Ammon's horn (tissue), 1 donor: Measurements from ENCODE around the gene INPP4A.

Experiments used
- DNase-seq: peaks from one replicate; pipeline ENCODE4 v3.0.0-alpha.2; 2016; ENCODE audit warnings: low spot score

INPP4A gene

GRCh38 chr2:98564541-98565132 is 120.0 kb downstream of the INPP4A start:
- no peak for DNase-seq

- peak; percentile 65 for DNase-seq
Measured at GRCh38 chr2:98565286-98565860, 120.7 kb downstream of the INPP4A start.

DNA sequence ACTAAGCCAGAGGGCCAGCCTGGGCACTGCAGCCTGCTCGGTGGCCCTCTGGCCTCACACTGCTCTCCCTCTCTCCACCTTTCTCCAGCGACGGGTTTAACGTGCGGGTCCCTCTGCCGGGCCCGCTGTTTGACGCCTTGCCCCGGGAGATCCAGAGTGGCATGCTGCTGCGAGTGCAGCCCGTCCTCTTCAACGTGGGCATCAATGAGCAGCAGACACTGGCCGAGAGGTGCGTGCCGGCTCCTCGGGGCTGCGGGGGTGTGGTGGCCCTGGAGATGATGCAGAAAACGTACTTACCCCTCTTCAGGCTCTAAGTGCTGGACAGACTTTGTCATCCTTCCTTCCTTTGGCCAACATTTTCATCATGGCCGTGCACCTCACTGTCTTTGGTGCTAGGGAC is 121.3 kb downstream of the INPP4A start:
- no peak for DNase-seq

DNA sequence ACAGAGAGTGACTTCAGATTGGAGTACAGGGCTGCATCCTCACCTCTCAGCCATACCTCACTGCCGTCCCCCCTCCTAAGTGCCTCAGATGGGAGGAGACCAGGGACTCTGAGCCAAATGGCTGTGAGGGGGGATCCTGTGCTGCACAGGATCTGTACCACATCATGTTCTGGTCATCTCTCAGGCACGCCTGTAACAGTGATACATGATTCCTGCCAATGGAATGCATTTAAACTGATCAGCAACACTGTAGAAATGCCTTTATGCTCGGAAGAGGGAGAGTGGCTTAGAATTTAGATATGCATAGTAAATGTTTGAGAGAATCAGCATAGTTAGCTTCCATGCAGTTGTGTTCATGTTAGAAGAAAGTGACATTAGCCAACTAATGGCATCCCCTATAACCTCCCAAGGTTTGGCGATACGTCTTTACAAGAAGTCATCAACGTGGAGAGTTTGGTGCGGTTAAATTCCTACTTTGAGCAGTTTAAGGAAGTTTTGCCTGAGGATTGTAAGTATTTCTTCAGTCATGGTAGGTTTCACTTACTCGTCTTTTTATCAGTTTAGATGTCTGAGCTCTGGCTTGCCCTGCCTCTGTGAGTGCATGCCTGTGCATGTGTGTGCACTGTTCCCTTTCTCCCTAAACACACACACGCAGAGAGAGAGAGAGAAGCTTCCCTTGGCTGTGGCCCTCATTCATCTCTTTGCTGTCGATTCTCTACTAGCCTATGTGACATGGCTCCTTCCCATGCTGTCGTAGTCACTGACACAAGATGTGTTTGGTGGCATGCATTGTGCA is 123.7 kb downstream of the INPP4A start:
- DNase-seq = no peak

DNA sequence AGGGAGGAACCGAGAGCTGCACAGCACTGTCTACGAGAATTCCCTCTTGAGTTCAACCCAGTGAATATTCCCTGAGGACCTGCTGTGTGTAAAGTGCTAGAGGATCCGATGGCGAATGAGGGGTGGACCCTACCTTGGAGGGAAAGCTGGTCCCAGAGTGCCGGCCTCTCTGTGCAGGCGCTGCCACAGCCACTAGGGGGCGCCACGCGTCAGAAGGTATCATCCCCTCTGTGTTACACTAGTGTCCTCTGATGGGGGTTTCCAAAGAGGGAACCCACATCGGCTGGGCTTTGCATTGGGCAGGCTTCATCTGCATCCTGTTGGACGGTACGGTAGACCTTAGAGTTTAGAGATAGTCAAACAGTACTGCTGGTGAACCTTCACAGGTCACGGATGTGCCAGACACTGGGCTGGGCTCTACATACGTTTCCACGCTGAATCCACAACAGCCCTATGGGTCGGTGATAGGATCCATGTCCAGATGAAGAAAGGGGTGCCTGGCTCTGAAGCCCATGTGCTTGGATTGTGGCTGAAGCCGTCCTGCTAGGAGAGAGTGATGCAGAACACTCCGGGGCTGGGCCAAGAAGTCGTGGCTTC is 124.6 kb downstream of the INPP4A start:
- DNase-seq = no peak

- no peak for DNase-seq
Measured at GRCh38 chr2:98569915-98570314, 125.3 kb downstream of the INPP4A start.

GRCh38 chr2:98570356-98570755 is 125.7 kb downstream of the INPP4A start:
- DNase-seq = no peak

- DNase-seq = no peak
Measured at GRCh38 chr2:98571121-98571701, 126.6 kb downstream of the INPP4A start.

- DNase-seq = no peak
Measured at GRCh38 chr2:98571796-98572195, 127.1 kb downstream of the INPP4A start.

- DNase-seq = no peak
Measured at GRCh38 chr2:98572211-98572610, 127.6 kb downstream of the INPP4A start.

- DNase-seq = peak; percentile 28
Measured at GRCh38 chr2:98572676-98573075, 128.0 kb downstream of the INPP4A start.

- DNase-seq = no peak
Measured at GRCh38 chr2:98573426-98573825, 128.8 kb downstream of the INPP4A start.

DNA sequence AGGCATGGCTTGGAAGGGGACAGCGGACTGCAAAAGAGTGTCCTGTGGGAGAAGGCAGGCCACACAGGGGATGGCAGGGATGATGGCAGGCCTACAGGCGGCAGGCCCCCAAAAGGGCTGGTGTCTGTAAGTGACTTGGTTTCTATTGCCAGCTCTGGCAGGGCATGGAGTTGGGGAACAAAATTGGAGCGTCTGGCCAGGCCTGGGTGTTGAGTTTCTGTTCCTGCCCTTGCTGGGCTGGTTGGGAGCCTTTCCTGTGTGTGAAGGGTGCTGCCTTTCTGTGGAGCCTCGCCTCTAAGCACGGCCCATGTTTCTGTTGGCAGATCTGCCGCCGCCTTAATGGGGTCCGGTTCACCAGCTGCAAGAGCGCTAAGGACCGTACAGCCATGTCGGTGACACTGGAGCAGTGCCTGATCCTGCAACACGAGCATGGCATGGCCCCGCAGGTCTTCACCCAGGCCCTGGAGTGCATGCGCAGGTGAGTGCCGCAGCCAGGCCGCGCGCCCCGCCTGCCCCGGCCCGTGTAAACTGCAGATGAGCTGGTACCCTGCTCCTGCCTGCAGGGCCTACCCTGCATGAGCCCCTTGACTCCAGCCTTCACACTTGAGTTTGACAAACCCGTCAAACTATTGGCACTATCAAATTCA is 132.1 kb downstream of the INPP4A start:
- DNase-seq = no peak

DNA sequence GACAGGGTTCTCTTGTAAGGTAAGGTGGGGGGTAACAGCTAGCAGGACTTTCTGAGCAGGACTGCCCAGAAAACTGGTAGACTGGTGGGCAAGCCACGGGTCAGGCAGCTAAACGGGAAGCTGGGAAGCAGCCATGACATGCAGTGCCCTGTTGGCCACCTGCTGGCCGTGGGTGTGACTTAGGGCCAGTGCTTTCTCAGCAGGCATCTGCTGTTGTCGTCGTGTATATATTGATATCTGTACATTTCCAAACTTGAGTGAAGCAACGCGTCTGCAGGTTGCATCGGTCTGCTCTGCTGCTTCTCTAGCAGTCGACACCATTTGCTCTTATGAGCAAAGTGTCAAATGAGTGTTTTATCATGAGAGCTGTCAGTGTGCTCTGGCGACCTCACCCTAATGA is 132.7 kb downstream of the INPP4A start:
- DNase-seq = no peak

DNA sequence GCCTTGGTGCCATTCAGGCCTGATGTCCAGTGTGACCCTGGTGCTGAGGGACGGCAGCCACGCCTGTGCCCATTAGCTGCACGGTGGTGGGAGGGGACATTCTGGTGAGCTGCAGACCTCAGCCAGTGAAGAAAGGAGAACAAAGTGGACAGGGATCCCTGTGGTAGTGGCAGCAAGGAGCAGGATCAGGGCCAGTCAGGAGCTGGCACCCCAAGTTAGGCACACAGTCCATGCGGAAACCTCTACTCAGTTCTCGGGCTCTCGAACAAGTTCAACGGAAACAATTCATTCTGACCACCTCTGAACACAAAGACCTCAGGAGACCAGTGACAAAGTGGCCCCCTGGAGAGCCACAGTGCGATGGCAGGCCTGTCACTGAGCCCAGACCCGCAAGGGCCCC is 133.6 kb downstream of the INPP4A start:
- DNase-seq = no peak

GRCh38 chr2:98579926-98580325 is 135.3 kb downstream of the INPP4A start:
- DNase-seq = no peak

DNA sequence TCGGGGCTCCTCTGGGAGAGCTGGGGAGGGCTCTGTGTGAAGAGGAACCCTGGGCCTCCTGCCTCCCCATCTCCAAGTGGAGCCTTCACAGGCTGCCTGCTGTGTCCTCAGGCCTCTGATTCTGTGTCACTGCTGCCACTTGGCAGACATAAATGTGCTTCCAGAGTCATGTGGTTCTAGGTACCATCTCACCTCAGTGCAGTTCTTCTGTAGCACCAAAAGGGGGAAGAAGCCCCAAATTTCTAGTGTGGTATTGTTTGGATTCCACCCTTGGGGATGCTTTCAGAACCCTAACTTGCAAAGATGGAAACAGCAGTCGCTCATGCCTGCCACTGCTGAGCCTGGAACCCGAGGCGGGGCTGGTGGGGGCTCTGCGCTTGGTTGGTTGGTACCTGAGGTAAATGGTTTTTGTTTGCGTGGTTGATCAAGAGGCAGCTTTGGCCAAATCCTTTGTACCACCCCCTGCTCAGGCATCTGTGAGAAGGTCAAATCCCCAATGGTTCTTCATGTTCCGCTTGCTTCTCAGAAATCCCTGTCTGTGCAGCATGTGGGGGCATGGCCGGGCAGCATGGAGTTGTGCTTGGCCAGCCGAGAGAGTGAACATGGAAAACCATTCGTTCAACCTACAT is 136.1 kb downstream of the INPP4A start:
- no peak for DNase-seq

DNA sequence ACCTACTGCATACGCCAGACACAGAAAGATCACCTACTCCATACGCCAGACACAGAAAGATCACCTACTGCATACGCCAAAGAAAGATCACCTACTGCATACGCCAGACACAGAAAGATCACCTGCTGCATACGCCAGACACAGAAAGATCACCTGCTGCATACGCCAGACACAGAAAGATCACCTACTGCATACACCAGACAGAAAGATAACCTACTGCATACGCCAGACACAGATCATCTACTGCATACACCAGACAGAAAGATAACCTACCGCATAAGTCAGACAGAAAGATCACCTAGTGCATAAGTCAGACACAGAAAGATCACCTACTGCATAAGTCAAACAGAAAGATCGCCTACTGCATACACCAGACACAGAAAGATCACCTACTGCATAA is 137.9 kb downstream of the INPP4A start:
- no peak for DNase-seq

- DNase-seq = no peak
Measured at GRCh38 chr2:98583276-98583675, 138.6 kb downstream of the INPP4A start.

- DNase-seq = no peak
Measured at GRCh38 chr2:98583816-98584618, 139.4 kb downstream of the INPP4A start.

GRCh38 chr2:98585386-98585785 is 140.7 kb downstream of the INPP4A start:
- no peak for DNase-seq
